Stimulated activated CD4-positive, alpha-beta T cell treated with anti-CD3 and anti-CD28 coated beads, TNF-alpha, amount 100 ng/mL, for 1 hour (primary cell): ENCODE measurements around the gene ICE1.
"Not testable (repeated sequence)": the region's sequence is repeated elsewhere in the genome, so short reads cannot be mapped to it uniquely, and the experiment has no call there.

Experiments
- DNase-seq, 3 donors: peaks; one replicate each; pipeline ENCODE4 v3.0.0-alpha.2; 2020; ENCODE audit warnings: low read depth in 3 of 3, low spot score in 1 of 3

Gene ICE1

DNA sequence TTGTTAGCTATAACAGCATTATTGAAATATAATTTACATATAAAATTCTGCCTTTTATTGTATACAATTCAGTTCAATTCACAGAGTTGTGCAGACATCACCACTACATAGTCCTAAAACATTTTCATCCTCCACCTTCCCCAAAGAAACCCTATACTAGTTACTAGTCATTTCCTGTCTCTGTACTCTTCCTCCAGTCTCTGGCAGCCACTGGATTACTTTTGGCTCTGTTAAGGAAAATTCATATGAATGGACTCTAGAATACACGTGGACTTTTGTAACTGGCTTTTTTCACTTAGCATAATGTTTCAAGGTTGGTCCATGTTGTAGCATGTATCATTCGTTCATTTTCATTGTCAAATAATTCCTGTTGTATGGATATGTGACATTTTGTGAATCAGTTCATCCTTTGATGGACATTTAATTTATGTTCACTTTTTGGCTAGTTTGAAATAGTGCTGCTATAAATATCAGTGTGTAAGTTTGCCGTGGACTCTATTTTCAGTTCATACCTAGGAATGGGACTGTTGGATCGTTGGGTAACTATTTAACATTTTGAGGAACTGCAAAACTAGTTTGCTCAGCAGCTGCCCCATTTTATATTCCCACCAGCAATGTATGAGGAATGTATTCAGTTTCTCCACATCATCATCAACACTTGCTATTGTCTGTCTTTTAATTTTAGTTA, 9.7 kb downstream of the ICE1 start:
- DNase-seq = no peak

DNA sequence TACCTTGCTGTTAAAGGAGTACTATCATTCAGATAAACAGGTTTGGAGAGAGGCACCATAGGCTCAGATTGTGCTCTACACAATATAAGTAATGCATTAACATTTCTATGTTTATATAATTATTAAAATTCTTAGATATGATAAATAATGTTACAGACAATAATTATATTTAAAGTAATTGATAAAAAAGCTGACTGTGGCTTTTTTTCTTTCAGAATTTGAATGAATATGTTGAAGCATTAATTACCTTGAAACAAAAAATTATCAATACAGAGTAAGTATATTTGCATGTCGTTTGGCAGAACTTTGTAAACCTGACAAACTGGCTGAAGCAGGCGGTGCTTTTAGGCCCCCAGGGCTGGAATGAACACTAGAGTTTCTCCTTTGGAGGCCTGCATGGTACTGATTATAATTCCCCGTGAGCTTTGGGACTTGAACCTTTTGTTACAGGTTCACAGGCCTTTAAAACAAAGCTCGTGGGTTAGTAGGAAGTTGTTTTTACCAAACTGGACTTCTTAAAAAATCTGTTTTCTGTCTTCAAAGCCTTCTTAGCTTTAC, 13.8 kb downstream of the ICE1 start:
- DNase-seq = no peak

- DNase-seq = no peak
Measured at GRCh38 chr5:5437227-5438172, 15.0 kb downstream of the ICE1 start.

DNA sequence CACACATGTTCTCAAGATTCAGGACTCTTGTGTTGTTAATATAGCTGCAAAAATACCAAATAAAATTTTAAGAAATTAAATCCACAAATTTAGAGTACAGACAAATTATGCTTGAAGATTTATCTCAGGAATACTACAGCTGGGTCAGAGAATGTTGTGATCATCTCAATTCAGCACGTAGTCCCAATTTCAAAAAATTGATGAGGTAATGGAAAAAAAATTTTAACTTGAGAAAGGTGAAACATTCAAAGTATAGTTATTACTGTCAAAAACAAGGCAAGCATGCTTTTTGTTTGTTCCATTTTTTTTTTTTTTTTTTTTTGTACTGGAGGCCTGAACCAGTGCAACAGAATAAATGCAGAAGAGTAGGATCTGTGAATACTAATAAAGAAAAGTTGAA, 29.4 kb downstream of the ICE1 start:
- DNase-seq = no peak

DNA sequence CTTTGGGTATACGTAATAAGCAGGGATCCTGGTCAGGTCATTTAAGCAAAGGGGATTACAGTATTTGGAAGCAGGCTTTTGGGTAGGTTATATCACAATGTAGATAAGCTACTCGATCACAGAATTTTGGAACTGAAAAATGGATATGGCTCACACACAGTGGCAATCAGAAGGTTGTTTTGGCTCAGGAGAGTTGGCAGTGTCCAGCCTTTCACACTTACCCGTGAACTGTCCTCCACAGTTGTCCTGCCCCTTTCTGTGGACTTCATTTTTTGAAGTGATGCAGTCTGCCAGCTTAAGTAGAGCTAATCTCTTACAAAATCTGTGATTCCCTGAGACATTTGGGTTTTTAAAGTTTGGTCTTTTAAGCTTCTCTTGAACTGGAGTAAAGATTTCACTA, 30.7 kb downstream of the ICE1 start:
- no peak for DNase-seq

DNA sequence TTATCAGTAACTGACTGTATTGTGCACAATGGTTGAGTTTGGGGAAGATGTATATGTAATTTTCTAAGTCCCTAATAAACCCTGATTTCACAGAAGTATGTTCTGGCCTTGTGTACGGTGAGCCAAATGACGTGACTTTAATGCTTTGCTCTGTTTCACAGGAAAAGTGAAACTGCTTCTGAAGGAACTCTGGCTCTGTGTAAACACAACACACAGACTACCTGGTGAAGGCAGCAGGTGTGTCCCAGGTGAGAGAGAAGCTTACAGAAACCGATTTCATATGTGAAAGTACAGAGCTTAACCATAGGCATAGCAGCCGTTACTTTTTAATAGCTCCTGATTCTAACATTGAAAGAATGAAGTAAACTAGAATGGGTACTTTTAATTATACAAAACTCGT, 31.9 kb downstream of the ICE1 start:
- no peak for DNase-seq

DNA sequence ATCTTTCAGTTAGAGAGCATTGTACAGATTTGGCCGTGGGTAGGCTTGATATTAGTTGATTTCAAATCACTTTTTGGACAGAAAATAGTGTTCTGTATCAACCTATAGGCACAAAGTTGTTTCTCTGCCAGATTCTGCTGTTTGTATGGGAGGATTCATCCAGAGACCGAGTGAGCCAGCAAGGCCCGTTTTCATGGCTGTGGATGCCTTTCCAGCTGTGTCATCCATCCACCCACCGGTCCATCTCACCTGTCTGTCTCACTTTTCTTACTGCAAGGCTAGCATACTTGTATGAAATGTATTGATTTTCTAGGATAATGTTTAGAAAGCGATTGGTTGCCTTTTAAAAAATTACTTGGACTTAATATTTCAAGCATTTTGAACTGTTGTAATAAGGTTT, 34.4 kb downstream of the ICE1 start:
- DNase-seq = no peak

GRCh38 chr5:5460311-5460710, 37.8 kb downstream of the ICE1 start:
- DNase-seq = no peak

DNA sequence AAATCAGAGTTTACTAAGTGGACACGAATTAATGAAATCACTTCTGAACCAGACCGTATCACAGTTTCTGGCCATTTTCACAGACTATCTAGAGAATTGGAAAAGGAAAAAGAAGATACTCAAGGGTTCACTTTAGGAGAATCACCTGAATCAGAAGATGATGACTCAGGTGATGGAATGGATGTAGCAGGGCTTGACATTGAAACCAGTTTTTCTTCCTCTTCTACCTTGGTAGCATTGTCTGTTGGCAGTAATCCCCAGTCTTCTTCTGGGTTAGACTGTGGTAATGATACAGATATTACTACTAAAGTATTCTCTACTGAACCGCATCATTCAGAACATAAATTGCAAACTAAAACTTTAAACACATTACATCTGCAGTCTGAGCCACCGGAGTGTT, 38.5 kb downstream of the ICE1 start:
- DNase-seq = no peak

- DNase-seq = no peak
Measured at GRCh38 chr5:5464036-5464715, 41.7 kb downstream of the ICE1 start.

DNA sequence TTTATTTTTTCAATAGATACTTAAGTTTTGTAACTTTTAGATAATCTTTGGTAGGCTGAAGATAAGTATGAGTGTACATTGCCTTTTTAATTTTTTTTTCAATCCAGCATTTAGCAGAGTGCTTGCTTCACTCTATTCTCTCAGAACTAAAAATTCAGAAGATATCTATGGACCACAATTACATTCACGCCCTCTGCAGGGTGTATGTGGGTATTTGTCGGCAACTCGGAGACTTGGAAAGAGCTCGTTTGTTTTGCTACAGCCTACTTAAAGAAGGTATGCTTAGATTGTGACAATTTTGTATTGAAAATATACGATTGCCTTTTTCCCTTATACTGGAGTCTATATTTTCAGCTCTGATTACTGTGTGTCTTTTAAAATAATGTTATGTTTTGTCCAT, 43.8 kb downstream of the ICE1 start:
- DNase-seq = no peak

GRCh38 chr5:5467737-5468136, 45.3 kb downstream of the ICE1 start:
- DNase-seq = no peak

GRCh38 chr5:5470933-5471332, 48.5 kb downstream of the ICE1 start:
- no peak for DNase-seq

DNA sequence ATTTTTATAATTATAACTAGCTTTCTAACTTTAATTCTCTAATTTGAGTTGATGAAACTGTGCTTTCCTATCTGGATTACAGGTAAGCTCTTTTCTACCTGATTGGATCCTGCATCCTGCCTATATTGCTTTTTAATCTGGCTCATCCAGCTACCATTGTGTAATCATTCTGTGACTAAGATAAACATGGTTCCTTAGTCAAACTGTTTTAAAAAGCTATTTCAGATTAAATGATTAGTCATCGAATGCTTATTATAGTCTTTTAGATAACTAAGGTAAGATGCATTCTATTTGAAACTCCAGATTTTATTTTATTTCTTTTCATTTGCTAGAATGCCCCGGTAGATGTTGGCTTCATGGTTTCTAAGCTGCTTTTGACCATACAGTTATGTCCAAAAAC, 50.7 kb downstream of the ICE1 start:
- DNase-seq = no peak

DNA sequence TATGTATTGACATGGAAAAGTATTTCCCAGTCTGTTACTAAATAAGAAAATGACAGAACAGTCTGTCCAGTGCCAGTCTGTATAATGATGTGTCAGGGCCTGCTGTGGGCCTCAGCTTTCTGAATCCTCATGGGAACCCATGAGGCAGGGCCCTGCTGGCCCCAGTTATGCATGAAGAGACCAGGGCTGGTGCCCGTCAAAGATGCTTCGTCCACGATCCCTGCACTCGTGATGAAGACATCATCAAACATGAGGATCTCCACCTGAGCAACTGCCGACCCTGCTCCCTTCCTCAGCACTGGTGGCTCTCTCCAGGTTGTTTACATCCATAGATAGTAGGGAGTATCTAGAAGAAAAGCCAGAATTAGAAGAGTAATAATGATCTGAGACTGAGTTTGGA, 52.5 kb downstream of the ICE1 start:
- no peak for DNase-seq

DNA sequence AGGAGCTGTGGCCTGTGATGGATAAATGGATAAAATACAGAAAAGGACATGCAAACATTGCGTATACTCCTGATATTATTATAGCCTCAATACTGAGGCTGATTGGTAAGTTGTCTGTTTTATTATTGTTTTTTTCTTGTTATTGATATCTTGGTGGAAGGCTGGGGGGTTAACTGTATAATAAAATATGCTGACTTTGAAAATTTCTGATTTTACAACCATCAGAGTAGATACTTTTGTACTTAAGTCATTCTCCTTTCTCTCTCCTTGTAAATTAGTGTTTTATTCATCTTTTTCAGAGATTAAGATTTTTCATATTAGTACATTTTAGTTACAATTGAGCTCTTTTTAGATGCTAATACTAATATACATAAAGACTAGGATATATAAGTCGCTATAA, 53.5 kb downstream of the ICE1 start:
- no peak for DNase-seq

- not testable (repeated sequence) for DNase-seq
Measured at GRCh38 chr5:5479578-5479977, 57.1 kb downstream of the ICE1 start.

GRCh38 chr5:5480481-5481111, 58.1 kb downstream of the ICE1 start:
- no peak for DNase-seq

DNA sequence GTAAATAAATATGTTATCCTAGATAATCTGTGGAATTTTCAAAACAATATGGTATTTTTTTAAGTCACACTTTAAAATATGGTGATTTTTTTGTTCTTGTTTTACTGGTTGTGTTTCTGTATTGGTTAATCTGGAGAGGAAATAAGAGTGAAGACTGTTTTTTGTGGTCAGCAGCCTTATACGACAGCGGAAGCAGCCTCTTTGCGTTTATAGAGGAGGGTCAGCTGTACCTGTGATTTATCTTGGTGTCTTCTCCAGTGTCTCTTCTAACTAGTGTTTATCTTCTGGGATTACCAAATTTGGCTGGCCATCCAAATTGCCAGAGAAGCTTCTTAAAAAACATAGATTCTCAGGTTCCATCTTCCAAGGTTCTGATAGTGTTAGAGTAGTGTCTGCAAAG, 58.7 kb downstream of the ICE1 start:
- DNase-seq = no peak

- no peak for DNase-seq
Measured at GRCh38 chr5:5481633-5482032, 59.2 kb downstream of the ICE1 start.

DNA sequence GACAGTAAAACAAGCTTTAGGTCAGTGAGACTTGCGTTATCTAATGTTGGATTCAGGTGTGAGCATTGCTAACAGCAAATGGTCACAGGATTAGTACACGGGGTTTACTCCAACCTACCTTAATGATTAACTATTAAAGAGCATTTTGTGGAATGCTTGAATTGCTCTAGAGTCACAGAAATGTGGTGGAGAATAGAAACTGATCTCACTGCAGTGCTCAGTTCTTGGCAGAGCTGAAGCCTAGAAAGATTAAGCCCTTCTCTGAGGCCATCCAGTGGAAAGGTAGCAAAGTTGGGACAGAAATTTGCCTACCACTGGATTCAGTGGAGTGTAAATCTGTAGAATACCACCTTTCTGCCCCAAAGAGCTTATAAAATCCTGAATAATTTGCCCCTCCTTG, 60.9 kb downstream of the ICE1 start:
- no peak for DNase-seq
